GM18907 (cell line): Measurements from ENCODE around the gene KCNQ5.
A peak's percentile ranks its signal among the peaks of the same experiment; 100 is the strongest.

Experiments used
- ATAC-seq: cut with Tn5 transposase; IDR thresholded peaks from one replicate; pipeline ENCODE4 v1.9.1; 2021; ENCODE audit warnings: mild to moderate bottlenecking, moderate library complexity; ENCODE audit not compliant: unreplicated experiment

Gene KCNQ5

DNA sequence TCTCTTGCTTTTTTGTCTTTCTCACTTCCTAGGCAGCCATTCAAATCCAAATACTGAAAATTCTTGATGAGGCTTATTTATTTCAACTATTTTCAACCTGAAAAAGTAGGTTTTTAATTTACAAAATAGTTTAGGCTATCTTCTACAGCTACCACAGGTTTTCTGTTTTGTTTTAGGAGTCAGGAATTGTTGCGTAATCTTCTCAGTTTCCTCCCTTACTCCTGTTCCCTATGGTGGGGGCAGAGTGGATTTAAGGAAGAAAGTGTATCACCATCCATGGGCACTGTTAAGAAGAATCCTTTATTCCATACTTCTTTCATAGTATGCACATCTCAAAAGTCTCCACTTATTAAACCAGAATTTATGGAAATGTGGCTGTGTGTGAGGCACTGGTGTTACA, 421.0 kb downstream of the KCNQ5 start:
- no peak for ATAC-seq

DNA sequence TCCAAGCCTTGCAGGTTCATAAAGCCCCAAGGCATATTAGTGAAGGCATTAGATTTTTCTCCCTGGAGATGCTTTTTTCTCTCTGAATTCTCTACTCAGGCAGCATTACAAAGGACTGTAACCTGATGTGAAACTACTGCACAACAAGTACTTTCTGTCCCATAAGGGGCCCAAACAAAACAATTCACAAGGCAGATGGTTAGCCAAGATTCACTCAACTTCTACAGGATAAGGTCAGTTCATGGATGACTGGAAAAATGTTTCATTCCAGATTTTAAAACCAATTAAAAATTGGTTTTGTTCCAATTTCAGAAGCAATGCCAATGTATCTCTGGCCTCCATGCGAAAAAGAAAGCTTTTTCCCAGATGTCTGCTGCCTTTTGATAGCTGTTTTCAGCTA, 421.6 kb downstream of the KCNQ5 start:
- ATAC-seq, result no peak

DNA sequence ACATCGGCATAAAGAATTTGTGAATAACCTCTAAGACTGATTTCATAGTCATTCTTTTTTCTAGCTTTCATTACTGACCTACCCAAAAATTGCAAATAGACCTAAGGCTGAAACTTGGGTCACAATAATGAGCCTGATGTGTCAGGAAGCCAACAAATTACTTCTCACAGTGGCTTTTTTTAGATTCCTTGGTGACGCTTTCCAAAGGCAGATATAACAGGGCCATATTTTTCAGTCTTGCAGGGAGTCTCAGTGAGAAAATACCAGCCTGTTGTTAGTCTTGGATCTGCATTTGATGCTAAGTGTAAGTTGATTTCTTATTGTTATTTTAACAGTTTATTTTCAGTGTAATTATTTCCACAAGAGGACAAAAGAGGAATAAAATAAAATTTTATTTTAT, 423.7 kb downstream of the KCNQ5 start:
- no peak for ATAC-seq

DNA sequence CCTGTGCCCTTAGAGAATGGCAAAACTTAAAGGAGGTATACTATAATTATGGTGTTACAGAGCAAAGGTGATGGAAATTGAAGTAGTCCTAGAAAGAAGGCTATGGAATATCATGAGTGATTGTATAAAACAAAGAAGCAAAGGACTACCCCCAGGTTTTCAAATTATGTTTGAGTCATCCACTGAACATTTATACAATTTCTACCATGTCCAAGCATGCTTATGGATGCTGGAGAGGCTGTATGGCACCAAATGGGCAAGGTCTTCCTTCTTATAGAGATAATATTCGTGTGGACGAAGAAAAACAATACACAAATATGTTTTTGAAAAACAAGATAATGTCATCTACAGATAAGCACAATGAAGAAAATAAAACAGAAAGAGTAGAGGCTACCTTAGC, 425.9 kb downstream of the KCNQ5 start:
- ATAC-seq, result no peak

DNA sequence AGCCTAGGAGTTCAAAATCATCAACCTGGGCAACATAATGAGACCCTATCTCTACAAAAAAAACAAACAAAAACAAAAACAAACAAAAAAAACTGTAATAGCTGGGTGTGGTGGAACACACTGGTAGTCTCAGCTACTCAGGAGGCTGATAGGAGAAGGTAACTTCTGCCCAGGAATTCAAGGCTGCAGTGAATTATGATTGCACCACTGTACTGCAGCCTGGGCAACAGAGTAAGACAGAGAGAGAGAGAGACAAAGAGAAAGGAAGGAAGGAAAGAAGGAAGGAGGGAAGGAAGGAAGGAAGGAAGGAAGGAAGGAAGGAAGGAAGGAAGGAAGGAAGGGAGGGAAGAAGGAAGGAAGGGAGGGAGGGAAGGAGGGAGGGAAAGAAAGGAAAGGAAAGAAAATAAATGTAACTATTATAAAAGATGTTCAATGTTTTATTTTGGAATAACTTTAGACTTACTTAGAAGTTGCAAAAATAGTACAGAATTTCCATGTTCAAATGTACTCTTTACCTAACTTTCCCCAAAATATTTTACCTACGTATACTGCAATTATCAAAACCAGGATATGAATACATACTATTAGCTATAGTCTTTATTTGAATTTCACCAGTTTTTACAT, 428.2 kb downstream of the KCNQ5 start:
- no peak for ATAC-seq

GRCh38 chr6:73050706-73051105, 428.8 kb downstream of the KCNQ5 start:
- ATAC-seq, result no peak

DNA sequence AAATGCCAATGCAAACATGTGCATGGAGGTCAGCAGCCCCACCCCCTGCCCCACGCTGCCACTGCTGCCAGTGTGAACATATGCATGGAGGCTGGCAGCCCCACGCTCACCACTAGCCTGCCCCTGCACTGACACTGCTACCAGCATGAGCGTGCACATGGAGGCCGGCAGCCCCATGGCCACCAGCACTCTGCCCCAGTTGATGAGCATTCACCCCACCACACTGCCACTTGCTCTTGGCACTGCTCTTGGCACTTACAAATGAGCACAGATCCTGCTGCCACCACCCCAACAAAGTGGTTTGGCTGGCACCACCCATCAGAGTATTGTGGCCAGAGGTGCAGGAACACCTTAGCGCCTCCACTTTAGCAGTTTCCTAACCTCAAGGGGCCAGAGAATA, 429.3 kb downstream of the KCNQ5 start:
- ATAC-seq, result no peak

DNA sequence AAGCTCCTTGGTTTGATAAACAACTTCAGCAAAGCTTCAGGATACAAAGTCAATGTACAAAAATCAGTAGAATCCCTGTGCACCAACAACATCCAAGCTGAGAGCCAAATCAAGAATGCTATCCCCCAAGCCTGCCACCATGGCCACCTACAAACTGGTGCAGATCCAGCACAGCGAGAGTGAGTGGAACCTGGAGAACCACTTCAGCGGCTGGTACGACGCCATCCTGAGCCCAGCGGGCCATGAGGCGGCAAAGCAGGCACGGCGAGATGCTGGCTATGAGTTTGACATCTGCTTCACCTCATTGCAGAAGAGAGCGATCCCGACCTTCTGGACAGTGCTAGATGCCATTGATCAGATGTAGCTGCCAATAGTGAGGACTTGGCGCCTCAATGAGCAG, 433.1 kb downstream of the KCNQ5 start:
- ATAC-seq, result no peak

DNA sequence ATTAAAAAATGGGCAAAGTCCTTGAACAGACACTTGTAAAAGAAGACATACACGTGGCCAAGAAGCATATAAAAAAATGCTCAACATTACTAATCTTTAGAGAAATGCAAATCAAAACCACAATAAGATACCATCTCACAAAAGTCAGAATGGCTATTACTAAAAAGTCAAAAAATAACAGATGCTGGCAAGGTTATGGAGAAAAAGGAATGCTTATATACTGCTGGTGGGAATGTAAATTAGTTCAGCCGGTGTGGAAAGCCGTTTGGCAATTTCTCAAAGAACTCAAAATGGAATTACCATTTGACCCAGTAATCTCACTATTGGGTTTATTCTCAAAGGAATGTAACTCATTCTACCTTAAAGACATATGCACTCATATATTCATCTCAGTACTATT, 436.9 kb downstream of the KCNQ5 start:
- no peak for ATAC-seq

DNA sequence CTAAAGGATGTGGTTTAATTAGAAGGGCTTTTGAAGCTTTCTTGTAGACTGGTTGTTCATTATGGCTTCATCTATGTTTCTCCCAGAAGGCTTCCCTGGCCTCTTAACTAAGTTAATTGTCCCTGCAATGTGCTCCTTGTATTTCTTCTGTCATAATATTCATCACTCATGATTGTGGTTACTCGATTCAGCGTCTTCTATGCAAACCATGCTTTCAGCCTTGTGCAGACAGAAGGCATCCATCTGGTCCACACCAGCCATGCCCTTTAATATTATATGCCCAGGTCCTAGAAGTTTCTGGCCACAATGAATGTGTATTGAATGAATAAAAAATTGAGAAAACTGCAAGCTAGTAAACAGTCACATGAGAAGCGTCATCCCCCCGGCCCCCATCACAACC, 440.3 kb downstream of the KCNQ5 start:
- ATAC-seq, result no peak

DNA sequence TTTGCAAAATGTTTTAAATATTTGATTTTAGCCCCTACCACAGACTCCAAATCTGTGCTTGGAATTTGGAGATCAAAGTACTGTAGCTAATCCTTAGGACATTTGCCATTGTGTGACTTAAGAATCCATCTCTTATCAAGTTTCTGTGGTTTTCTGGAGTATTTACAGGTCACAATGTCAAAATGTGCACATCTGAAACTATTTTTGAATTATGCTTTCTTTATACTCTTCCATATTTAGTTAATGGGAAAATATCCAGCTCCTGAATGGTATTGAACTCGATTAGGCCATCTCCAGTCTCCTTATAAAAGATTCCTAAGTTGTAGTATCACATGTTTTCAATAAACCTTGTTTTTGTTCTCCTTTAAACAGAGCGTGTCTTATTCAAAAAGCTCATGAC, 441.0 kb downstream of the KCNQ5 start:
- ATAC-seq, result no peak

GRCh38 chr6:73064266-73064665, 442.4 kb downstream of the KCNQ5 start:
- ATAC-seq, result no peak

DNA sequence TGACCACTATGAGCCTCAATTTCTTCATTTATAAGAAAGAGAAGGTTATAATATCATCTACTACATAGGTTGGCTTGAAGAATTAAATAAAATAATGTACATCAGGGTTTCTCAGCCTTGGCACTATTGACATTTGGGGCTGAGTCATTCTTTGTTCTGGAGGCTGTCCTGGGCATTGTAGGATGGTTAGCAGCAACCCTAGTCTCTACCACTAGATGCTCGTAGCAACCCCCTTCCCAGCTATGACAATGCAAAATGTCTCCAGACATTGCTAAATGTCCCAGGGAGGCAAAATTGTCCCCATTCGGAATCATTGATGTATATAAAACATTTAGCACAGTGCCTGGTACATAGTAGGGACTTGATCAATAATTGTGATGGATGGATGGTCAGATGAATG, 451.4 kb downstream of the KCNQ5 start:
- ATAC-seq, result no peak

- no peak for ATAC-seq
Measured at GRCh38 chr6:73074175-73074574, 452.3 kb downstream of the KCNQ5 start.

DNA sequence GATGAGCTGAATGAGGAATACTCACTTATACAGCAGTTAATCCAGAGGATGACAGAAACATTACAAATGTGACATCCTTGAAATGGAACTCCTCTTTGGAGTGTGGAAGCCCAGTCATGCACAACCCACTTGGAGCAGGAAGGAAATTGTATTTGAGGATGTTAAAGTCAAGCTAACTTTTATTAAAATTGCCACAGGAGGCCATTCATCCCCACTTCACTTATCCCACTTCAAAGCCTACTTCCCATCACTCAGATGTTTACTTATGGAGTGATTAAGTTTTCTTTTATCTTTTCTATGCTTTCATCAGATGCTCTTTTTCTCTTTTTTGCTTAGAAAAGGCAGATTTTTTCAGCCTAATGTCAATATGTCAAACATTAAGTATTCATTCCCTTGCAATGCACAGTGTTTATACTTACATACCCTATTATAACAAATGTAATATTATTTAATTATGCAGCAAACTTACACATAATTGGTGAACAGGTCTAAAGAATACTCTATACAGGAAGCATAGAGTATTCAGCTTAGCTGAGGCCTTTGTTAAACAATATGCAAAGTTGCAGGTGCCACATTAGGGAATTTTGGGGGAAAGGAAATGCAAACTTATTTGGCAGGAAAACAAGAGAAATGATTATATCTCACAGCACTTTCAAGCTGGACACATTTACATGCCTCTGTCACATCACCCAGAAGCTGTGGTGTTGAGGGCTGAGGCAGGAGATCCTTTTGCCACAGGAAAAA, 454.5 kb downstream of the KCNQ5 start:
- no peak for ATAC-seq

DNA sequence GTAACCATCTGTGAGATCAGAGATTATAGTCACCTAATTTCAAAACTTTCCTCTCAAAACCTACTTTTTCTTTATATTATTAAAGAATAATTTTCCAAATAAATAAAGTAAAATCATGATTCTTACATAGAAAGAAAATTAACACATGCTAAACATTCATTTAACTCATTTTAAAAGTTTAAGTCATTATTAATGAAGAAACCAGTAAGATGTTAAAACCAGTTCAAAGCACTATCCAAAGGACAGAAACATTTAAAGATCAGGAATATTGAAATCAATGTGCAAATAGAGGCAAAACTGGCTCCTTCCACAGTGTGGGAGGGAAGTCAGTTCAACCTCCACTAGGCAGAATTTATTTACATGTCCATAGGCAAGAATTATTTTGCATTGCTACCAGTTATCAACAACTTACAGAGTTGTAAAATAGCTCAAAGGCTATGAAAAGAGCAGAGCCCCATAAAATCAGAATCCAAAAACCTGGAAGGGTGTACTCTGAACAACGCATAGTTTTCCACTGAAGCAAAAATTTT, 456.5 kb downstream of the KCNQ5 start:
- ATAC-seq, result no peak

DNA sequence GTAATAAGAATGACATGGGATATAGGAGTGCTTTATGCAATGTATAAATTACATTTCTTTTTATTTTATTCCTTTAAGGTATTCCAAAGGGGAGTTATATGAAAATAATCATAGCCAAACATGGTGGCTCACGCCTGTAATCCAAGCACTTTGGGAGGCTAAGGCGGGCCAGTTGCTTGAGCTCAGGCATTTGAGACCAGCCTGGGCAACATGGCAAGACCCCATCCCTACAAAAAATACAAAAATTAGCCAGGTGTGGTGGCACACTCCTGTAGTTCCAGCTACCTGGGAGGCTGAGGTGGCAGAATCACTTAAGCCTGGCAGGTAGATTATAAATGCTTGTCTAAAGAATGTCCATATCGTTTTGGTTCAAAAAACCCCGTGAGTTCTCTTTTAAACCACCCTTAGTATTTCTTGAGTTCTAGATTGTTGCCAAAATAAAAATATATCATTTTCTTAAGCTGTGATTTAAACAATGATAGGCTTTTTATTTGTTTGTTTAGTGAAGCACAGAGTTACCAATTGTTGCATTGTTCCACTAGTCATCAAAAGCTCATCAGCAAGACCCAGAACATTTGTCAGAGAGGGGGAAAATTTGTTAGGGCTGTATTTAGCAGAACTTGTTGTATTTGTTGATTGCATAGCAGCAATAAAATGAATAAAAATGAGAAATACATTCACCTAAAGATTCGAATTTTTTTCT, 457.2 kb downstream of the KCNQ5 start:
- ATAC-seq, result no peak

DNA sequence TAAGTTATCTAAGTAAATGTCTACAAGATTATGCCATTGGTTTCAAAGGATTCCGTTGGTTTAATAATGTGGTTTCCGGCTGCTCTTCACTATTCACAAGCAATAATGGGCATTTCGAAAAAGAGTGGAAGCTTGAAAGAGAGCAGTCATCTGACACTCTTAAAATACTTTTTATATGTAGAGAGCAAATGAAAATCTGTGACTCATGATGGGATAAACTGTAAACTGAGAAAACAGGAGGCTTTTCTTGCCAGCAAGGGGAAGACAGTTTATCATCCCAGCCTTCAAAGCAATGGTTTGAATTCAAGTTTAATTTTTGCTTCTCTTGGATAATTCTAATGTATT, 457.7 kb downstream of the KCNQ5 start:
- ATAC-seq, result no peak

- peak; percentile 74 for ATAC-seq
Measured at GRCh38 chr6:73079978-73080377, 458.1 kb downstream of the KCNQ5 start.

GRCh38 chr6:73081955-73082354, 460.1 kb downstream of the KCNQ5 start:
- no peak for ATAC-seq

DNA sequence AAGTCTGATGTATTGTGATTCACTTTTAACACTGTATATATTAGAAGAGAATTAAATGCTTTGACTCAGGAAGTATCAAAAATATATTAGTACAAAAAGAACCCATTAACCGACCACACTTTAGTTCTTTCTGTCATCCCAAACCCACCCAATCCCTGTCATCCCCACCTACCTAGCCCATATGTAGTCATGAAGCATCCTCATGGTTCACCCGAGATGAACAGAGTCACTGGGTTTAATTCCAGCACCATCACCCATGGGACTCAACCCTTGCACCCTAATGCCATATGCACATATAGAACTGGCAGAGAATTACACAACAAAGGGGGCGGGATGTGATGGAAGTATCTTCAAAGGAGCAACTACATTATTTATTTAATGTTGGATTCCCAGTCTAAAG, 462.0 kb downstream of the KCNQ5 start:
- no peak for ATAC-seq

DNA sequence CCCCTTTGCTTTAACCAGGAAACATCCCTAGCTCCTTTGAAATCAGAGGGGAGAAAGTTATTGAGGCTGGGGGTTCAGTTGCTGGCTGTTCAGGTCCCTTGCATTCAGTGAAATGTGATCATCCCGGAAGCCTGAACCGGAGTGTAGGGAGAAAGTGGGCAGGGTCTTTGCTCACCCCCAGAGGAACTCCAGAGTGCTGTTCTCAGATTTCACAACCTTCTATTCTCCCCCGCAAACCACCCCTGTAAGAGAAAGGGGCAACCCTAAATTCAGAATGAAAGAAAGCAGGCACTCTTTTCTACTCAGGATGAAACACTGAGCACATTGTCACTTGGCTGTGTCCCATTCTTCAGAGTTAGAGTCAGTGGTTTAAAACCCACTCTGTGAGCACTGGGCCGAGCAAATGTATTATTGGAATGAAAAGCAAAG, 463.6 kb downstream of the KCNQ5 start:
- peak; percentile 61 for ATAC-seq
